ENCODE measurements around the gene SGCA. TPM values are rescaled to one million over a fixed set of nuclear protein-coding genes. Genes with fewer than 3 reads are reported as not detected.

SGCA gene
- total RNA-seq, 1 donor from 2014 or later: 12.0 TPM

Other genes starting within 250 kb of the SGCA start
- not detected in 2 replicates for gene DLX4, start 196.8 kb upstream of the SGCA start, total RNA-seq
- not detected in 2 replicates for gene DLX3, start 170.8 kb upstream of the SGCA start, total RNA-seq
- 201 and 221 TPM in 2 replicates for gene ITGA3, start 109.9 kb upstream of the SGCA start, total RNA-seq
- gene PDK2, start 70.7 kb upstream of the SGCA start, total RNA-seq: 66.2 and 67.0 TPM in 2 replicates
- 36.1 and 36.8 TPM in 2 replicates for gene SAMD14, start 35.8 kb upstream of the SGCA start, total RNA-seq
- gene PPP1R9B, start 15.3 kb upstream of the SGCA start, total RNA-seq: 175 and 176 TPM in 2 replicates
- gene COL1A1, start 35.6 kb downstream of the SGCA start, total RNA-seq: 25,918 and 28,023 TPM in 2 replicates
- gene TMEM92, start 108.5 kb downstream of the SGCA start, total RNA-seq: 4.3 and 6.6 TPM in 2 replicates
- 31.6 and 32.0 TPM in 2 replicates for gene XYLT2, start 180.1 kb downstream of the SGCA start, total RNA-seq
- gene MRPL27, start 207.2 kb downstream of the SGCA start, total RNA-seq: 54.5 and 59.0 TPM in 2 replicates
- gene EME1, start 207.2 kb downstream of the SGCA start, total RNA-seq: 2.8 and 3.6 TPM in 2 replicates
- gene LRRC59, start 231.5 kb downstream of the SGCA start, total RNA-seq: 87.0 and 87.2 TPM in 2 replicates